Measurements from ENCODE around the gene USP9X.

USP9X gene

DNA sequence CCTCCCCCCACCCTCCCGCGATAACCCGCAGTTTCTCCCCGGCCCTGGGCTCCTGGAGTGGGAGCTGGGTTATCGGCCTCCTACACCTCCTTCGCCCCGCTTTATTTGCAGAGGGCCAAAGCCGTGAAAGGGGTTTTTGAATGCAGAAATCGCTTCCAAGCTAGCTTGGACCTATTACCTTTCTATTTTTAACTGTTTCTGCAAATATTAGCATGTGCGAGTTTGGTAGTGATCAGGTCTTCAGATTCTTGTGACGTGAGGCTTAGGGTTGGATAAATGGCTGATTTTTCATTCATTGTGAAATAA lies 1.3 kb downstream of the USP9X start (continued):
- TF ChIP-seq ZNF16 (tag by site-specific recombination; IDR thresholded peaks at IDR 0.05; ENCODE audit: low read depth) (no peak), ZNF514 (tag by site-specific recombination; IDR thresholded peaks at IDR 0.05) (no peak), HOXC10 (CRISPR knock-in tag; IDR thresholded peaks at IDR 0.05) (no peak), ZFP41 (tag by site-specific recombination; IDR thresholded peaks at IDR 0.05; ENCODE audit: borderline replicate concordance) (no peak), ZNF610 (tag by site-specific recombination; IDR thresholded peaks at IDR 0.05; ENCODE audit: borderline replicate concordance) (no peak), ZNF146 (tag by site-specific recombination; IDR thresholded peaks at IDR 0.05) (no peak), SP7 (tag by site-specific recombination; IDR thresholded peaks at IDR 0.05) (no peak), ZNF37A (tag by site-specific recombination; IDR thresholded peaks at IDR 0.05) (no peak), ZNF830 (tag by site-specific recombination; IDR thresholded peaks at IDR 0.05; ENCODE audit: low read depth) (no peak), ZNF561 (tag by site-specific recombination; IDR thresholded peaks at IDR 0.05; ENCODE audit: borderline replicate concordance) (no peak; the same call in 1 of the 2 replicates), ZNF843 (tag by site-specific recombination; IDR thresholded peaks at IDR 0.05) (no peak), ZNF157 (tag by site-specific recombination; IDR thresholded peaks at IDR 0.05) (no peak), TRIM28 (IDR thresholded peaks at IDR 0.05; ENCODE audit: borderline replicate concordance, low read length) (no peak), ZNF221 (tag by site-specific recombination; IDR thresholded peaks at IDR 0.05; ENCODE audit: borderline replicate concordance) (no peak), ZNF510 (tag by site-specific recombination; IDR thresholded peaks at IDR 0.05; ENCODE audit: insufficient replicate concordance) (no peak)
- TF ChIP-seq, protein P1, sequence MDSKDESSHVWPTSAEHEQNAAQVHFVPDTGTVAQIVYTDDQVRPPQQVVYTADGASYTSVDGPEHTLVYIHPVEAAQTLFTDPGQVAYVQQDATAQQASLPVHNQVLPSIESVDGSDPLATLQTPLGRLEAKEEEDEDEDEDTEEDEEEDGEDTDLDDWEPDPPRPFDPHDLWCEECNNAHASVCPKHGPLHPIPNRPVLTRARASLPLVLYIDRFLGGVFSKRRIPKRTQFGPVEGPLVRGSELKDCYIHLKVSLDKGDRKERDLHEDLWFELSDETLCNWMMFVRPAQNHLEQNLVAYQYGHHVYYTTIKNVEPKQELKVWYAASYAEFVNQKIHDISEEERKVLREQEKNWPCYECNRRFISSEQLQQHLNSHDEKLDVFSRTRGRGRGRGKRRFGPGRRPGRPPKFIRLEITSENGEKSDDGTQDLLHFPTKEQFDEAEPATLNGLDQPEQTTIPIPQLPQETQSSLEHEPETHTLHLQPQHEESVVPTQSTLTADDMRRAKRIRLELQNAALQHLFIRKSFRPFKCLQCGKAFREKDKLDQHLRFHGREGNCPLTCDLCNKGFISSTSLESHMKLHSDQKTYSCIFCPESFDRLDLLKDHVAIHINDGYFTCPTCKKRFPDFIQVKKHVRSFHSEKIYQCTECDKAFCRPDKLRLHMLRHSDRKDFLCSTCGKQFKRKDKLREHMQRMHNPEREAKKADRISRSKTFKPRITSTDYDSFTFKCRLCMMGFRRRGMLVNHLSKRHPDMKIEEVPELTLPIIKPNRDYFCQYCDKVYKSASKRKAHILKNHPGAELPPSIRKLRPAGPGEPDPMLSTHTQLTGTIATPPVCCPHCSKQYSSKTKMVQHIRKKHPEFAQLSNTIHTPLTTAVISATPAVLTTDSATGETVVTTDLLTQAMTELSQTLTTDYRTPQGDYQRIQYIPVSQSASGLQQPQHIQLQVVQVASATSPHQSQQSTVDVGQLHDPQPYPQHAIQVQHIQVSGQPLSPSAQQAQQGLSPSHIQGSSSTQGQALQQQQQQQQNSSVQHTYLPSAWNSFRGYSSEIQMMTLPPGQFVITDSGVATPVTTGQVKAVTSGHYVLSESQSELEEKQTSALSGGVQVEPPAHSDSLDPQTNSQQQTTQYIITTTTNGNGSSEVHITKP (tag by site-specific recombination; IDR thresholded peaks at IDR 0.05), result no peak
- TF ChIP-seq, protein P2, sequence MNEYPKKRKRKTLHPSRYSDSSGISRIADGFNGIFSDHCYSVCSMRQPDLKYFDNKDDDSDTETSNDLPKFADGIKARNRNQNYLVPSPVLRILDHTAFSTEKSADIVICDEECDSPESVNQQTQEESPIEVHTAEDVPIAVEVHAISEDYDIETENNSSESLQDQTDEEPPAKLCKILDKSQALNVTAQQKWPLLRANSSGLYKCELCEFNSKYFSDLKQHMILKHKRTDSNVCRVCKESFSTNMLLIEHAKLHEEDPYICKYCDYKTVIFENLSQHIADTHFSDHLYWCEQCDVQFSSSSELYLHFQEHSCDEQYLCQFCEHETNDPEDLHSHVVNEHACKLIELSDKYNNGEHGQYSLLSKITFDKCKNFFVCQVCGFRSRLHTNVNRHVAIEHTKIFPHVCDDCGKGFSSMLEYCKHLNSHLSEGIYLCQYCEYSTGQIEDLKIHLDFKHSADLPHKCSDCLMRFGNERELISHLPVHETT (tag by site-specific recombination; IDR thresholded peaks at IDR 0.05), result no peak
- TF ChIP-seq, protein P3, sequence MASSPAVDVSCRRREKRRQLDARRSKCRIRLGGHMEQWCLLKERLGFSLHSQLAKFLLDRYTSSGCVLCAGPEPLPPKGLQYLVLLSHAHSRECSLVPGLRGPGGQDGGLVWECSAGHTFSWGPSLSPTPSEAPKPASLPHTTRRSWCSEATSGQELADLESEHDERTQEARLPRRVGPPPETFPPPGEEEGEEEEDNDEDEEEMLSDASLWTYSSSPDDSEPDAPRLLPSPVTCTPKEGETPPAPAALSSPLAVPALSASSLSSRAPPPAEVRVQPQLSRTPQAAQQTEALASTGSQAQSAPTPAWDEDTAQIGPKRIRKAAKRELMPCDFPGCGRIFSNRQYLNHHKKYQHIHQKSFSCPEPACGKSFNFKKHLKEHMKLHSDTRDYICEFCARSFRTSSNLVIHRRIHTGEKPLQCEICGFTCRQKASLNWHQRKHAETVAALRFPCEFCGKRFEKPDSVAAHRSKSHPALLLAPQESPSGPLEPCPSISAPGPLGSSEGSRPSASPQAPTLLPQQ (tag by site-specific recombination; IDR thresholded peaks at IDR 0.05), result no peak
- TF ChIP-seq, protein P4, sequence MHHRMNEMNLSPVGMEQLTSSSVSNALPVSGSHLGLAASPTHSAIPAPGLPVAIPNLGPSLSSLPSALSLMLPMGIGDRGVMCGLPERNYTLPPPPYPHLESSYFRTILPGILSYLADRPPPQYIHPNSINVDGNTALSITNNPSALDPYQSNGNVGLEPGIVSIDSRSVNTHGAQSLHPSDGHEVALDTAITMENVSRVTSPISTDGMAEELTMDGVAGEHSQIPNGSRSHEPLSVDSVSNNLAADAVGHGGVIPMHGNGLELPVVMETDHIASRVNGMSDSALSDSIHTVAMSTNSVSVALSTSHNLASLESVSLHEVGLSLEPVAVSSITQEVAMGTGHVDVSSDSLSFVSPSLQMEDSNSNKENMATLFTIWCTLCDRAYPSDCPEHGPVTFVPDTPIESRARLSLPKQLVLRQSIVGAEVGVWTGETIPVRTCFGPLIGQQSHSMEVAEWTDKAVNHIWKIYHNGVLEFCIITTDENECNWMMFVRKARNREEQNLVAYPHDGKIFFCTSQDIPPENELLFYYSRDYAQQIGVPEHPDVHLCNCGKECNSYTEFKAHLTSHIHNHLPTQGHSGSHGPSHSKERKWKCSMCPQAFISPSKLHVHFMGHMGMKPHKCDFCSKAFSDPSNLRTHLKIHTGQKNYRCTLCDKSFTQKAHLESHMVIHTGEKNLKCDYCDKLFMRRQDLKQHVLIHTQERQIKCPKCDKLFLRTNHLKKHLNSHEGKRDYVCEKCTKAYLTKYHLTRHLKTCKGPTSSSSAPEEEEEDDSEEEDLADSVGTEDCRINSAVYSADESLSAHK (tag by site-specific recombination; IDR thresholded peaks at IDR 0.05), result no peak
- TF ChIP-seq, protein P5, sequence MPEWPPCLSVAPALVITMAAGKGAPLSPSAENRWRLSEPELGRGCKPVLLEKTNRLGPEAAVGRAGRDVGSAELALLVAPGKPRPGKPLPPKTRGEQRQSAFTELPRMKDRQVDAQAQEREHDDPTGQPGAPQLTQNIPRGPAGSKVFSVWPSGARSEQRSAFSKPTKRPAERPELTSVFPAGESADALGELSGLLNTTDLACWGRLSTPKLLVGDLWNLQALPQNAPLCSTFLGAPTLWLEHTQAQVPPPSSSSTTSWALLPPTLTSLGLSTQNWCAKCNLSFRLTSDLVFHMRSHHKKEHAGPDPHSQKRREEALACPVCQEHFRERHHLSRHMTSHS (tag by site-specific recombination; IDR thresholded peaks at IDR 0.05), result no peak
- TF ChIP-seq, protein P6, sequence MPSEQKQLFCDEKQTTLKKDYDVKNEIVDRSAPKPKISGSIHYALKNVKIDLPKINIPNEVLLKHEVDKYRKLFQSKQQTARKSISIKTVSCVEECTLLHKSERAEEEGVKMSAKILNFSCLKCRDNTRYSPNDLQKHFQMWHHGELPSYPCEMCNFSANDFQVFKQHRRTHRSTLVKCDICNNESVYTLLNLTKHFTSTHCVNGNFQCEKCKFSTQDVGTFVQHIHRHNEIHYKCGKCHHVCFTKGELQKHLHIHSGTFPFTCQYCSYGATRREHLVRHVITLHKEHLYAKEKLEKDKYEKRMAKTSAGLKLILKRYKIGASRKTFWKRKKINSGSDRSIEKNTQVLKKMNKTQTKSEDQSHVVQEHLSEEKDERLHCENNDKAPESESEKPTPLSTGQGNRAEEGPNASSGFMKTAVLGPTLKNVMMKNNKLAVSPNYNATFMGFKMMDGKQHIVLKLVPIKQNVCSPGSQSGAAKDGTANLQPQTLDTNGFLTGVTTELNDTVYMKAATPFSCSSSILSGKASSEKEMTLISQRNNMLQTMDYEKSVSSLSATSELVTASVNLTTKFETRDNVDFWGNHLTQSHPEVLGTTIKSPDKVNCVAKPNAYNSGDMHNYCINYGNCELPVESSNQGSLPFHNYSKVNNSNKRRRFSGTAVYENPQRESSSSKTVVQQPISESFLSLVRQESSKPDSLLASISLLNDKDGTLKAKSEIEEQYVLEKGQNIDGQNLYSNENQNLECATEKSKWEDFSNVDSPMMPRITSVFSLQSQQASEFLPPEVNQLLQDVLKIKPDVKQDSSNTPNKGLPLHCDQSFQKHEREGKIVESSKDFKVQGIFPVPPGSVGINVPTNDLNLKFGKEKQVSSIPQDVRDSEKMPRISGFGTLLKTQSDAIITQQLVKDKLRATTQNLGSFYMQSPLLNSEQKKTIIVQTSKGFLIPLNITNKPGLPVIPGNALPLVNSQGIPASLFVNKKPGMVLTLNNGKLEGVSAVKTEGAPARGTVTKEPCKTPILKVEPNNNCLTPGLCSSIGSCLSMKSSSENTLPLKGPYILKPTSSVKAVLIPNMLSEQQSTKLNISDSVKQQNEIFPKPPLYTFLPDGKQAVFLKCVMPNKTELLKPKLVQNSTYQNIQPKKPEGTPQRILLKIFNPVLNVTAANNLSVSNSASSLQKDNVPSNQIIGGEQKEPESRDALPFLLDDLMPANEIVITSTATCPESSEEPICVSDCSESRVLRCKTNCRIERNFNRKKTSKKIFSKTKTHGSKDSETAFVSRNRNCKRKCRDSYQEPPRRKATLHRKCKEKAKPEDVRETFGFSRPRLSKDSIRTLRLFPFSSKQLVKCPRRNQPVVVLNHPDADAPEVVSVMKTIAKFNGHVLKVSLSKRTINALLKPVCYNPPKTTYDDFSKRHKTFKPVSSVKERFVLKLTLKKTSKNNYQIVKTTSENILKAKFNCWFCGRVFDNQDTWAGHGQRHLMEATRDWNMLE (tag by site-specific recombination; conservative IDR thresholded peaks at IDR 0.05; ENCODE audit: low read depth), result no peak
- TF ChIP-seq, protein P7, sequence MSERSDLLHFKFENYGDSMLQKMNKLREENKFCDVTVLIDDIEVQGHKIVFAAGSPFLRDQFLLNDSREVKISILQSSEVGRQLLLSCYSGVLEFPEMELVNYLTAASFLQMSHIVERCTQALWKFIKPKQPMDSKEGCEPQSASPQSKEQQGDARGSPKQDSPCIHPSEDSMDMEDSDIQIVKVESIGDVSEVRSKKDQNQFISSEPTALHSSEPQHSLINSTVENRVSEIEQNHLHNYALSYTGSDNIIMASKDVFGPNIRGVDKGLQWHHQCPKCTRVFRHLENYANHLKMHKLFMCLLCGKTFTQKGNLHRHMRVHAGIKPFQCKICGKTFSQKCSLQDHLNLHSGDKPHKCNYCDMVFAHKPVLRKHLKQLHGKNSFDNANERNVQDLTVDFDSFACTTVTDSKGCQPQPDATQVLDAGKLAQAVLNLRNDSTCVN (tag by site-specific recombination; optimal IDR thresholded peaks at IDR 0.05), result no peak
- TF ChIP-seq, protein P8, sequence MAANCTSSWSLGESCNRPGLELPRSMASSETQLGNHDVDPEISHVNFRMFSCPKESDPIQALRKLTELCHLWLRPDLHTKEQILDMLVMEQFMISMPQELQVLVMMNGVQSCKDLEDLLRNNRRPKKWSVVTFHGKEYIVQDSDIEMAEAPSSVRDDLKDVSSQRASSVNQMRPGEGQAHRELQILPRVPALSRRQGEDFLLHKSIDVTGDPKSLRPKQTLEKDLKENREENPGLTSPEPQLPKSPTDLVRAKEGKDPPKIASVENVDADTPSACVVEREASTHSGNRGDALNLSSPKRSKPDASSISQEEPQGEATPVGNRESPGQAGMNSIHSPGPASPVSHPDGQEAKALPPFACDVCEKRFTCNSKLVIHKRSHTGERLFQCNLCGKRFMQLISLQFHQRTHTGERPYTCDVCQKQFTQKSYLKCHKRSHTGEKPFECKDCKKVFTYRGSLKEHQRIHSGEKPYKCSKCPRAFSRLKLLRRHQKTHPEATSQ (tag by site-specific recombination; IDR thresholded peaks at IDR 0.05), result no peak
